Activated T-cell treated with anti-CD3 and anti-CD28 coated beads for 48 hours (primary cell): ENCODE data around the gene NEURL3.
A peak's percentile ranks its signal among the peaks of the same experiment; 100 is the strongest.

Experiments used
- DNase-seq: peaks from one replicate; pipeline ENCODE4 v3.0.0-alpha.2; 2020; ENCODE audit warnings: low read depth

Gene NEURL3

DNA sequence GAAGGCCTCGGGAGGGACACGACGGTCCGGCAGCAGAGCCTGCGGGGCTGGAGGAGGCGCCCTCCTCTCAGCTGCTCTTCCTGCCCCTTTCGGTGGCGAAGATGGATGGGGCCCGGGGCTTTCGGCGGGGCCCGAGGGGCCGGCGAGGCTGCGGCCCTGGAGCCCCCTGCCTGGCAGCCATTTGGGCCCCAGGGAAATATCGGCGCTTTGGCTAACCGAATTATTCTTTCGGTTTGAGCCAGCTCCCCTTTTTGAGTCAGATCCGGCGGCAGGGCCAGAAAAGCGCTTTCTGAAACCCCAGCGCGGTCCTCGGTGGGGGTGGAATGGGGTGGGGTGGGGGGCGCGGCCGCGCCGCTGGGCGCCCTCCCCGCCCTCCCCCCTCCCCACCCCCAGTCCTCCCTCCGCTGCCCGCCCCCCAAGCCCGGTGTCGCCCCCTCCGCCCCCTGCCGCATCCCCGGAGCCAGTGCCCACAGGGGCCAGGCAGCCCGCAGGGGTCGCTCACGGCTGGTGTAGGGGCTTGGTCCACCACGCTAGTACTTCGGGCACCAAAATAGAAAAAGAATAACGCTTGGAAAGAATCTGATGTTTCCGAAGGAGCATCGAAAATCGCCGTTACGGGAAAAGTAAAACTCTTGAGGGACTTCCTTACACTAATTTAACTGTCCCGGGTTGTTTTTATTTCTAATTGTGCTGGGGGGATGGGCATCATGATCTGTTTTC, 22.3 kb upstream of the NEURL3 start:
- peak; percentile 72 for DNase-seq

DNA sequence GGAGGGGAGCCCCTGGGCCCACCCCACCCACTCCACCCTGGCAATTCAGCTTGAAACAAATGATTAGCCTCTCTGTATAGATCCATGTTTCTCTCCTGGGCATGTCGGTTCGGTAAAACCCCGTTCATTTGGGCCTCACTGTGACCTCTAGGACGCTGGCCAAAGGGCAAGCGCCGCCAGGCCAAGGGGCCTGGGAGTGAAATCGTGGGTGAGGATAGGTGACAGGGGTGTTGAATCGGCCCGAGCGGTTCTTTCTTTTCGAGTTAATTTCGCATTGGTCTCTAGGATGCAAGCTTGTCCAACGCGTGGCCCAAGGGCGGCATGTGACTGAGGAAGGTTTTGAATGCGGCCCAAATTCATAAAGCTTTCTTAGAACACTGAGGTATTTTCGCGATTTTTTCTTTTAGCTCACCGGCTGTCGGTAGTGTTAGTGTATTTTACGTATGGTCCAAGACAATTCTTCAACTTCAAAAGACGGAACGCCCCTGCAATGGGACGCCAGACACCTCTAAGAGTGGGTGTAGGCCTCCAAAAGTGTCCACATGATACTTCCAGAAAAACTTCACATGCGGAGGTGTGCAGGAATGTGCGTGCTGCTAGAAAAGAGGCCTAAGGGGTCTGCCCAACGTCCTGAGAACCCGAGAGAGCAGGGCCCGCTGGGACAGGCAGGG, 21.6 kb upstream of the NEURL3 start:
- no peak for DNase-seq

DNA sequence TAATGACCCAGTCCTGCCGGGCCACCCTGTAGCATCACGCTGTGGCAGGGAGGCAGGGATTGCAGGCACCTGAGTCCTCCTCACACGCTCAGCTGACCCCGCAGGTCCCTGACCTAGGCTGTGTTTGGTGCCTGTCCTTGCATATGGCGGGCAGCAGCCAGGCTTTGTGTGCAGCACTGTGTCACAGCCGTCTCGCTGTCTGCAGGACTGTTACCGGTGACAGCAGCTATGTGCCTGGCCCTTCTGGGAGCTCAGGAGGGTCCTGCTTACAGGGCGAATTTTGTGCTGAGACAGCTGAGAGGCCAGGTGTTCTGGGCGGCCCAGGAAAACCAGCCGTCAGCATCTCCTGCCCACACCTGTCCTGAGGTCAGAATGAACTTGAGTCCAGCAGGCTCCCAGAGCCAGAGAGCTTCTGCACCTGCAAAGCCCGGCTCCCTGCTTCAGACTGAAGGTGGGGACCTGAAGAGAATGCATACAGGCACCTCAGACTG, 21.0 kb upstream of the NEURL3 start:
- no peak for DNase-seq

DNA sequence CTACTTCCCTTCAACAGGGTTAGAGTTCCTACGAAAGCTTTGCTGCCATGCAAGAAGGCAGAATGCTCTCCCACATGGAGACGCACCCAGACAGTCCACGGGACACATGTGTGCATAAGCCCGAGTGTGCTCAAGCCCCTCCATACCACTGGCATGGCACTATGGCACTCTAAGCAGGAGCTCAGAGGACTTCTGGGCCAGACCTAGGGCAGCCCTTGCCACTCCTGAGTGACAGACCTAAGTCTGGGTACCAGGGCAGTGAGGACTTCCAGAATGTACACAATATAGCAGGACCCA, 20.0 kb upstream of the NEURL3 start:
- DNase-seq: no peak

DNA sequence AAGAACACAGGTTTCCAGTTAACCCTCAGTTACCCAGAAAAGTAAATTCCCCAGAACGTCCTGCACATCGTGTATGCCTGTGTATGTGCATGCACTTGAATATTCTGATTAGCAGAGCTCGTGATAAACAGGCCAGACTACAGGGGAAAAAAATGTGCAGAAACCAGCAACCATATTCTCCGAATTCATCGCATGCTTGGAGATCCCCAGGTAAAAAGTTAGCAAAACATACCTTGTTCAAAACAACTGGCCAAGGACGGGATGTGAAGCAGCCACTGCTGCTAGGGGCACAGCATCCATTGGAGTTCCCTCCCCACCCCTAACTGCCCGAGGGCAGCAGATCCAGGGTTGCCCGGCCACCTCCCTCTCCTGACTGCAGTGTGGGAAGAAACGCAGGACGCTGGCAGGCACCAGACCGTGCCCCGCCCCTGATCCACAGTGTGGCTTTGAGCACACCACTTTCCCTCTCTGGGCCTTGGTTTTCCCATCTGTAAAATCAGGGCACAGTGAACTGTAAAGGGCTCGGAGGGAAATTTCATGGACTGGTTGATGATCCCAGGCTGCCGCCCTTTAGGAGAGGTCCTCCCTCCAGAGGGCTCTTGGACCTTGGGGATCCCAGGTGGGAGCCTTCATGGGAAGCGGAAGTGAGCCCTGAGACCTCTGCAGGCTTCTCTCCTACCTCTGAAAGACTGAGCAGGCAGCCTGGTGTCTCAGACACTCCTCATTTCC, 19.5 kb upstream of the NEURL3 start:
- no peak for DNase-seq

DNA sequence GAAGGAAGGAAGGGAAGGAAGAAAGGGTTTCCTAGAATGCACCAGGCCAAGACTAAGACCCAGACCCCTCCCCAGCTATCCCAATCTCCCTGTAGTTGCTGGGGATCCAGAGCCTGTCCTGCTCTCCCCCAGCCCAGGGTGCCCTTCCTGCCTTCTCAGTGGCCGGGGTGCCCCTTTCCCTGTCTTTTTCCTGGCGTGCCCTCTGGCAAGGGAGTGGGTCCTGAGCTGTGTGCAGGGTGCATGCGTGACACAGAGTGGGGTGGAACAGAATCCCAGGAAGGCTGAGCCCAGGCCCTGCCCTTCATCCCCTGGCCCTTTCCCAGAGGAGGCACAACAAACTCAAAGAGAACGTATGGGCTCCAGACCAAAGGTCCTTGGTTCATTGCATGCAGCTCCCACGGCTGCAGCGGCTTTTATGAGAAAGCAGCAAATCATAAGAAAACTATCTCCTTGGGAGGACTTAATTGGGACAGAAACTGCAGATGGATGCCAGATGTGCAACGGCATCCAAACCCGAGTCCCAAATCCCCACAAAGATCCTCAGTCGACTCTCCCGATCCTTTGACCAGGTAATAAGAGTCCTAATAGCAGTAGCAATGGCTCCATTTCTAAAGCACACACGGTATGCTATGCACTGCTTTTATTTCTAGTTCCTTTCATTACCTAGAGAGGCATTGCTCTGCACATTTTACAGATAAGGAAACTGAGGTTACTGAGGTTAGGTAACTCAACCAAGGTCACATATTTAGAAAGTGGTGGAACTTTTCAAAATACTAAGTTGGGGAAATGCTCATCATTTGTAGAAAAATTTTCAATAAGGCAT, 18.7 kb upstream of the NEURL3 start:
- DNase-seq: no peak

DNA sequence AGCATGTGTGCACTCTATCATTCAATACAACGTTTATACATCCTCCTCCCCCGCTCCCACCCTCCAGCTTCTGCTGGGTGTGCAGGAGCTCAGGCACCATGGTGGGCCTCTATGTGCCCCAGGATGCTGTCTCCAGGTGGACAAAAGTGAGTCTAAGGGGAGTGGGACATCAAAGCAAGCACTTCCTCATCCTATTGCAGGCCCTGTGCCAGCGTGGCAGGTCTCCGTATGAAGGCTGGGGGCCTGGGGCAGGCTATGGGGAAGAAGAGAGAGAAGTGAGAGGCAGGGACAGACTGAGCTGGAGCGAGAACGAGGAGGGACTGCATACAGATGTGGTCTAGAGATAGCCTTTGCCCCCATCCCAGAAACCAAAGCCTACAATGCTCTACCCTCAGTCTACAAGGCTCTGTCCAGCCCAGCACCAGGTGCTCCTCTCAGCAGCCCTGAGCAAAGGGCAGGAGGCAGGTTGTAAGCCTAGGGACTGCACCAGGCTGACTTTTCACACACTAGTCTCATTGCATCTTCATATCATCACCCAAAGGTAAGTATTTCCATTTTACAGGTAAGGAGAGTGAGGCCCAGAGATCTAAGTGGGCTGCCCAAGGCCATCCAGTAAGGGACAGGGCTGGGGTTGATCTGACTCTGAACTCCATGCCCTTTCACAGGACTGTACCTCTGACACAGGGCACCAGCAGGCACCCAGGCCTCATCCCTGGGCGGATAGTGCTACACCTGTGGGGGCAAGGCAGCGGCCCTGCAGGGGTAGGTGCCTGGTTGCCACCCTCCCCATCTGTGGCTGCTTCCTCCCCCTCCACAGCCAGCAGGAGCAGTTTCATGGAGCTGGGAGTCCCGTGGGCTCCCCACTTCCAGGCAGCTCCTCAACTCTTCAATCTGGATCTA, 17.4 kb upstream of the NEURL3 start:
- DNase-seq: no peak

DNA sequence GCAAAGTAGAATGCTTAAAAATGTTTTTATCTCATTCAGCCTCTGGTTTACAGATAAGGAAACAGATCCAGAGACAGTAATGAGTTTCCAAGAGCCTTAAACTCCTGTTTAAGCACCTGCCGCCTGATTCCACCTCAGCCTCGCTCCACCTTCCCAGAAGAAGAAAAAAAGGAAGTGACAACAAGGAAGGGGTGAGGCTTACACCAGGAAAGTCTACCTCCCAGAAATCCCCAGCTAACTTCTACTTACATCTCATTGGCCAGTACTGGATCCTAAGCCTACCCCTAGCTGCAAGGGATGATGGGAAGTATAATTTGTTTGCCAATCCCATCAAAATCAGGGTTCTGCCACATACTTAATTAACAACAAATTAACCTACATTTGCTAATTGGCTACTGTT, 16.1 kb upstream of the NEURL3 start:
- no peak for DNase-seq

DNA sequence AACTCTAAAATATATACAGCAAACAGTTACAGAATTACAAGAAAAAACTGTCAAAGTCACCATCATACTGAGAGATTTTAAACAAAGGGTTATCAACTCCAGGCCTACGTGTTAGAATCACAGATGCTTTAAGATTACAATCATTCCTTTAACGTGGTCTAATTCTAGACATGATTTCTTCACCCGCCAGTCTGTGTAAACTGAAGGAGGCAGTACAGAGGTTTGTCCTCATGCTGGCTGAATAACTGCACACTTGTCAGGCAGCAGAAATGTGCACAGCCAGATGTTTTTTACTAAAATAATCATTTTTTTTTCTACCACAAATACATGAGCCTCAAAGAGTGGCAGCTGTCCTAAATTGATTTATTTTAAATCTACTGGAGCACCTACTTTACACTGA, 15.5 kb upstream of the NEURL3 start:
- no peak for DNase-seq

DNA sequence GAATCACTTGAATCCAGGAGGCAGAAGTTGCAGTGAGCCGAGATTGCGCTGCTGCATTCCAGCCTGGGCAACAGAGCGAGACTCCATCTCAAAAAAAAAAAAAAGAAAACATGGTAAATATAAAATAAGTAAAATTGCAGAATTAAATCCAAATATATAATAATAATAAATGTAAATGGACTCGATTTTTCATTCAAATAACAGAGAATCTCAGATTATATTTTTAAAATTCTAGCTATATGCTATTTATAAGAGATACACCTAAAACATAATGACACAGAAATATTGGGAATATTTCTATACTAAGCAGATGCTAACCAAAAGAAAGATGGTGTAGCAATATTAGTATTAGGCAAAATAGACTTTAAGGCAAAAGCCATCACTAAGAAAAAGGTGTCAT, 15.1 kb upstream of the NEURL3 start:
- no peak for DNase-seq

DNA sequence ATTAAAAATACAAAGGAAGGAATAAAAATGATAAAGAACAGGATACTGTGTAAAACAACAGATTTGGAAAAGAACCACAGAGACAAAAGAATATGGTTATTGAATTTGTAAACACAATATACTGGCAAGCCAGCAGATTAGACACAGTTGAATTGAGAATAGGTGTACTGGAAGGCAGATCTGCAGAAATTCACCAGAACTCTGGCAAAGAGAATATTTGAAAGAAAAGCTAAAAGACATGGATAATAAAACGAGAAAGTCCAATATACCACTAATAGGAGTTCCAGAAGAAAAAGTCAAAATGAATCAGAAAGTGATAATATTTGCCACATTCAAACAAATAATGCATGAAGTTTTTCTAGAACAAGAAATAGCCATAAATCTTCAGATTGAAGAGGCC, 11.9 kb upstream of the NEURL3 start:
- no peak for DNase-seq

DNA sequence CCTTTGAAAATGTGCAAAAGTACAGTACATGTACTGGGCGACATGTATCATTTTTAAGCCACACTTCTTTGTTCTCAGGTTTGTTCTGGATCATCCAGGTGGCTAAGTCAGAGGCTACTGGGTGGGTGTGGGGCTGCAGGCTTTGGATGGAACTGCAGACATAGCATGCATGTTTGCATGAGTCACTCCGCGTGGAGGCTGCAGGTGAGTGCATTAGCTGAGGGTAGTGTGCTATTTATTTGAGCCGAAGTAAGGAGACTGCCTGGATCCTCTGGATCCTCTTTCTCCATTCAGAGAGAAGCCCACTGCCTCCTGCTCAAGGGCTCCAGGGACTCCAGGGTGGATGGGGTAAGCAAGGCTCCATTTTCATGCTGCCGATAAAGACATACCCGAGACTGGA, 9.4 kb upstream of the NEURL3 start:
- no peak for DNase-seq

DNA sequence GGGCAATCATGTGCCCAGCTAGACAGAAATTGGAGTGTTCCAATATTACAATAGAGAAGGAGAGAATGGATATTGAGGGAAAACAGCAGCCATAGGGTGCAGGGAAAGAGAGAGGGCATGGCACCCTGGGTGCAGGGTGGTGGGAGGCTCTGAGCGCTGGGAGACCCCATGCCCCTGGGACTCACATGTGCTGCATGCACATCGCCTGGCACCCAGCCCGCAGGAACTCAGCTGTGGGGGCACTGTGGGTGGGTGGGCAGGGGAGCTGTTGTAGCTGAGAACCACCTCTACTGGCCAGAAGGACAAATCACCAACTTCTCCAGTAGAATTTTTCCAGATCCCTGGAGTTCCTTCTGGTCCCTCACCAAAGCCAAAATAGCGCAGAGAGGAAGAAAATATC, 7.2 kb upstream of the NEURL3 start:
- DNase-seq: no peak

DNA sequence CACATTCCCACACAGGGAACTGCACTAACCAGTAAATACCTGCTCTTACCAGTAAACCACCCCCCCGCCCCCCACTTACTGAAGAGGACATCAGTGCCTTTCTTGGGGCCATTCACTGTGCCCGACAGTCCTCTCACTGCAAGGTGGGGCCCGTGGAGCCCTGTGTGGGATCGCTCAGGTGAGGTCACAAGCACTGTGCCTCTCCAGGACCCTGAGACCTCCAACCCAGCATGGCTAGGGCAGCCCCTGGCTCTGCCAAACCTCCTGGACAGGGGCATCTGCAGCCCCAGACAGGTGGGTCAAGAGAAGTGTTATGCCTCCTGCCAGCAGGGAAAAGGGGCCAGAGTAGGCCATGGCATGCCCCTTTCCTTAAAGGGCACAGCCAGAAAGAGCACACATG, 6.7 kb upstream of the NEURL3 start:
- no peak for DNase-seq

DNA sequence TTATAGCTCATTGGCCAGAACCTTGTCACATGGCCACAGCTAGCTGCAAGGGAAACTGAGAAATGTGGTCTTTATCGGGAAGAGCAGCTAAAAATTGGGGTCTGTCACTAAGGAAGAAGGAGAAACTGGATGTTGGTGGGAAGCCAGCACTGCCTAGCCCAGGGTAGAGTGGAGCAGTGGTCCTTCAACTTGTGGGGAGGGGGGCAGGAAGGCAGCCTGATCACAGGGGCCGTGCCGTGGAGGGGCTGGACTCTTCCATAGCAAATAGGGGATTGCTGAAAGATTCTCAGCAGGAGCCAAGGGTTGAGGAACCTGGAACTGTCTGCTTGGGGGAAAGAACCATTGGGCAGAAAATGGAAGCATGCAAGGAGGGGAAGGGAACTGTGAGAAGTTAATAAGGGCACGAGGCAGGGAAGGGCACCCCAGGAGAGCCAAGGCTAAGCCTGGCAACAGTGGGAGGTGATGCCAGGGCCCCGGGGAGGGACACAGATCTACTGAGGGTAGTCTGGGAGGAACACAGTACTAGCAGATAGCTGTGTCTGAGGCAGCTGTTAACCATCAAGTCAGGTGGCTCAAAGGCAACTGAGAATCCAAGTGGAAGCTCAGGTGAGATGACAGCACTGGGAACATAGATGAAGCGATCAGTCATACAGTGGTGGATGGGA, 5.9 kb upstream of the NEURL3 start:
- DNase-seq: no peak

DNA sequence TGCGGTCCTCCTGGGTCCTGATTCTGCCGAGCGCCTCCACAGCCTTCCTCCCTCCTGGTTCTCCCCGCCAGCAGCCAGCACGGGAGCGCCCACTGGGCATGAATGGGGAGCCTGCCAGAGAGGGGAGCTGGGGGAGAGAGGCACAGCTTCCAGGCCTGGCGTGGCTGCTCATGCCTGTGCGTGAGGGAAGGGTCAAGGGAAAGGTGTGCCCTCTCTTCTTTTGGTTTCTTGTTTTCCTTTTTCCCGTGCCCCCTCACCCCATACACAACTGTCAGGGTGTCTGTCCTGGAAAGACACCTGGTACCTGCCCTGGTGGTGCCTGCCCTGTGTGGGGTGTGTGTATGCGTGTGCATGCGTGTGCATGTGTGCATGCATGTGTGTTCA, 4.7 kb upstream of the NEURL3 start:
- no peak for DNase-seq

DNA sequence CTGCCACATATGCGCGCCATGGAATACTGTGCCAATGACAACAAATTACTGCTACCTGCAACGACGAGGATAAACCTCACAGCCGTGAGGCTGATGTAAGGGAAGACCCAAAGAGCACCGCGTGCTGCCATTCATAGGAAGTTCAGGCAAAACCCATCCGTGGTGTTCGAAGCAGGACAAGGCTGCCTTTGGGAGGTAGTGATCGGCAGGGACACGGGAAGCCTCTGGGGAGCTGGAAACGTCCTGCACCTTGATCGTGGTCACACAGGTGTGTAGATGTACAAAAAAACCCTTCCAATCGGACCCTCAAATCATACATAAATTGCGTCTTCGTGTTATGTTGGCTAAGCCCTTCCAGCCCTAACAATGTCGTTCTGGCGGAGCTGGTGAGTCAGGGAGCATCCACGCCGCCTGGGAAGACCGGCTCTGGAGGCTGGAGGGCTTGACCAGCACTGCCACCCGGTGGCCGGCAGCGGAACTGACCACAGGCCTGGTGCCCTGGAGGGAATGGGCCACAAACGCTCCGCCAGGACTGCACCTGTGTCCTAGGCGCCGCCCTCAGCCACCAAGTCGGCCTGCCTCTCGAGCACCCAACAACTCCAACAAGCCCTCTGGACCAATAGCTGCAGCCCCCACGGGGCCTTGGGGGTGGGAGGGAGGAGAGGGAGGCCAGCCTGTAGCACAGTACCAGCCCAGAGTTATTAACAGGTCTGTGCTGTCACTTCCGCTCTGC, 4.1 kb upstream of the NEURL3 start:
- DNase-seq: peak; percentile 73

DNA sequence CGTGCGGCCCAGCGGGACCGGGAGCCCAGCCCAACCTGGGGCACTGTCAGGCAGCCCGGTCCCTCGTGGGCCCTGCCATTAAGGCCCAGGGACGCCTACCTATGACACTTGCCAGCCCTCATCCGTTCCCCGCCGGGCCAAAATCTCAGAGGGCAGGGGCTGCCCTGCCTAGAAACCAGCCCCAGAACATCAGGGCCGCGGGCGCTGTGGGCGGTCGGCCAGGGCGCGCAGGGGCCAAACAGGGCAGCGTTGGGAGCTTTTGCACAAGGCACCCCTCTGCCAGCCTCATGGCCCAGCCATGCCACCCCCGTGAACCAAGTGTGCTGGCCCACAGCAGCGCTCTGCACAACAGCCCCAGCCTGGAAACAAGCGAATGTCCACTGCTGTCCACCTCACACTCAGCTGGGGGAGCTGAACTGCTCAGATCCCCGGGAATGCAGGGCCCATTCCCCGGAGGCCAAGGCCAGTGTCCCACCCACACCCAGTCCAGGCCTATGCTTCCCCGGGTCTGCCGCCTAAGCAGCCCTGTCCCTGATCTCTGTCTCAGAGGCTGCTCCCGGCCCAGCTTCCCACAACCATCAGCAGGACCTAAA, 3.5 kb upstream of the NEURL3 start:
- no peak for DNase-seq

DNA sequence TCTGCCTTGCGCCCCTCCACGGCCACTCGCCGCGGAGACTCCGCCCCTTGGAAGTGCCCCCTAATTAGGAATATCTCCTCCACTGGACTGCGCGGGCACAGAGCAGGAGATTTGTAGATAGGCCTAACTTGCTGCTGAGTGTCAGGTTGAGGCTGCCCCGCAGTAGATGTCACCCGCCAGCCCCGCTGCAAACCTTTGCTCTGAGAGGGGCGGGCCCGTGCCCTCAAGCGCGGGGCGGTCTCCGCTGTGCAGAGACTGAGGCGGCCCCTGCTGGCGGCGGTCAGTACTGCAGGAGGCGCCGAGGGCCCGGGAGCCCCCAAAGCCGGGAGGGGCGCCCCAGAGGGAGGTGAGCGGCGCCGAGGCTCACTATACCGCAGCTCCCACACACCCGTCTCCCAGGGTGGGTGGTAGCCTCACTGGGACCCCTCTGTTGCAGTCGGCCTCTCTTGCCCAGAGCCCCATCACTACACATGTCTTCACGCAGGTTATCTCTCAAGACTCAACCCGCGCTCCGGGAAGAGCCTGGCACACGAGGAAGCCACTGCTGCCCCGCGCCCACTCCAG, 2.9 kb upstream of the NEURL3 start:
- peak; percentile 88 for DNase-seq

DNA sequence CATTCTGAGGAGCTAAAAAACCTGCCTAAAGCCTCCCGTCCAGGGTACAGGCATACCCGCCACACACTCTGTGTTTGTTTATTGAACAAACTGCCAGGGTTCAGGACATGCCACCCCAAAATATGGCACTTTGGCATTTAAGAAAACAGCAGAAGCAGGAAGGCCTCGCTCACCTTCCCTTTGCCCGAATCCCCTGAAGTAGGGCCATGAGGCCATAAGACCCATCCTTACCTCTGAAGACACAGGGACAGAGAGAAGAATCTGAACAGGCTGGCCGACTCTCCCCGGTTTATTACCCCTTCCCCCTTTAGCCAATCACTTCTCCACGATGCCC, 1.7 kb upstream of the NEURL3 start:
- no peak for DNase-seq
